K562 (cell line): ENCODE data around the gene CCNYL1. TPM values are rescaled to one million over a fixed set of nuclear protein-coding genes. Genes with fewer than 3 reads are reported as not detected.

Experiments used
- ATAC-seq: fragments of 200-7000 bp; cut with Tn5 transposase; 3 replicates; pipeline ENCODE4 v1.9.1; 2020; ENCODE audit warnings: moderate library complexity
- BruUV-seq: library from RNA; stranded (reverse); fragments of 400-500 nt; replicated peaks from 2 replicates; lab custom pipeline; 2021; lab: Mats Ljungman, UMichigan
- CTCF ChIA-PET: fragments of 300-600 bp; formaldehyde crosslinking; extraction: SDS; loops from one replicate; lab custom pipeline; 2021; ENCODE audit warnings: low intra/inter-chr PET ratio; lab: Yijun Ruan, JAX
- POLR2A ChIA-PET: fragments of 300-600, 350-650 bp; sonication (Branson Sonifier 250); formaldehyde crosslinking; extraction: SDS; loops from one replicate; lab custom pipeline; 2021; ENCODE audit warnings: antibody characterized with exemption, inconsistent platforms; lab: Yijun Ruan, JAX
- DNase-seq, 4 experiments: peaks; one replicate each; pipeline versions ENCODE4 v3.0.0 to v3.0.0-alpha.2; 2011 to 2018; ENCODE audit warnings: low spot score in 3 of 4, mixed read lengths in 3 of 4; ENCODE audit errors: extremely low read depth in 1 of 4
- FAIRE-seq: peaks from 2 replicates; lab custom pipeline; 2011; peaks lifted over from hg19 to GRCh38; lab: Jason Lieb, UNC
- H2AFZ ChIP-seq: 2 replicates; pipeline ENCODE4 v1.6.0; 2011; ENCODE audit warnings: low read depth, low read length, control low read depth, inconsistent platforms
- H3K27ac ChIP-seq: fragments of 200-600 bp; 3 replicates; pipeline ENCODE4 v1.8.0; 2011; ENCODE audit warnings: low read depth, mild to moderate bottlenecking, control low read depth, inconsistent platforms, low read length, moderate library complexity, mixed read lengths; ENCODE audit errors: extremely low read depth
- H3K27me3 ChIP-seq, 2 experiments: fragments of 300-600 bp in 1 of 2; 2 replicates in 1 of 2; 3 replicates in 1 of 2; pipeline versions ENCODE4 v1.6.0 to v1.8.0; 2011; ENCODE audit warnings: inconsistent platforms in 2 of 2, low read length in 2 of 2, mild to moderate bottlenecking in 1 of 2, mixed read lengths in 1 of 2, moderate library complexity in 1 of 2; ENCODE audit not compliant: control insufficient read depth in 2 of 2, insufficient read depth in 2 of 2
- H3K36me3 ChIP-seq: fragments of 300-600 bp; 3 replicates; pipeline ENCODE4 v1.8.0; 2011; ENCODE audit warnings: mild to moderate bottlenecking, low read length, inconsistent platforms; ENCODE audit not compliant: control insufficient read depth, insufficient read depth
- H3K4me1 ChIP-seq, 2 experiments: fragments of 200-600 bp in 1 of 2; replicated peaks in 1 of 2; 2 replicates in 1 of 2; 3 replicates in 1 of 2; pipeline versions ENCODE4 v1.5.1 to v1.8.0; 2011; ENCODE audit warnings: inconsistent platforms in 2 of 2, low read length in 2 of 2, mild to moderate bottlenecking in 1 of 2, mixed read lengths in 1 of 2, moderate library complexity in 1 of 2; ENCODE audit not compliant: control insufficient read depth in 2 of 2, insufficient read depth in 2 of 2
- H3K4me2 ChIP-seq: 2 replicates; pipeline ENCODE4 v1.6.1; 2011; ENCODE audit warnings: low read length, control low read depth, inconsistent platforms, mixed read lengths; ENCODE audit not compliant: insufficient read depth
- H3K4me3 ChIP-seq: fragments of 200-600 bp; sonication (generic), shearing (Covaris generic); 2 replicates; pipeline ENCODE4 v1.5.1; 2016; ENCODE audit warnings: control low read depth, inconsistent platforms
- H3K79me2 ChIP-seq: fragments of 200-600 bp; 3 replicates; pipeline ENCODE4 v1.8.0; 2011; ENCODE audit warnings: low read length, inconsistent platforms; ENCODE audit not compliant: control insufficient read depth, insufficient read depth
- H3K9ac ChIP-seq, 2 experiments: 2 replicates each; pipeline versions ENCODE4 v1.6.0 to v1.6.1; 2011; ENCODE audit warnings: low read depth in 2 of 2, low read length in 2 of 2, control low read depth in 1 of 2, inconsistent platforms in 1 of 2, mild to moderate bottlenecking in 1 of 2, mixed read lengths in 1 of 2; ENCODE audit not compliant: insufficient read depth in 1 of 2
- H3K9me1 ChIP-seq: one replicate; pipeline ENCODE4 v1.6.0; 2011; ENCODE audit warnings: inconsistent platforms, mild to moderate bottlenecking, low read length, moderate library complexity; ENCODE audit not compliant: control insufficient read depth, insufficient read depth
- H3K9me3 ChIP-seq: replicated peaks from 2 replicates; pipeline ENCODE4 v1.5.1; 2011; ENCODE audit warnings: low read depth, low read length, inconsistent platforms; ENCODE audit not compliant: control insufficient read depth, insufficient read depth
- H4K20me1 ChIP-seq: replicated peaks from 2 replicates; pipeline ENCODE4 v1.6.1; 2011; ENCODE audit warnings: low read length, inconsistent platforms, mixed read lengths; ENCODE audit not compliant: control insufficient read depth, insufficient read depth
- HDGF ChIP-seq: fragments of 450-650 bp; IDR thresholded peaks from 2 replicates; pipeline ENCODE4 v1.6.1; 2016
- RBFOX2 ChIP-seq: fragments of 200-400 bp; formaldehyde crosslinking; IDR thresholded peaks from 2 replicates; pipeline ENCODE4 v1.6.1; 2017; ENCODE audit warnings: low read depth, mild to moderate bottlenecking, low read length, moderate library complexity
- ZBTB7A ChIP-seq: IDR thresholded peaks from 2 replicates; pipeline ENCODE4 v1.6.1; 2011; ENCODE audit warnings: low read depth, mild to moderate bottlenecking, low read length, moderate library complexity, borderline replicate concordance; ENCODE audit not compliant: control insufficient read depth
- WGBS: fragments of 100-300 bp; shearing (Covaris generic); methylation state at CpG from one replicate; pipeline ENCODE4 v1.1.6; 2016; ENCODE audit warnings: low coverage, mixed read lengths; ENCODE audit not compliant: insufficient coverage; ENCODE audit errors: missing lambda C conversion rate; 5-methylcytosine and 5-hydroxymethylcytosine counted together
- in situ Hi-C: fragments of 300-500 bp; cut with MboI; formaldehyde crosslinking; loops from 4 replicates; pipeline ENCODE4 v1.15.0; 2018; ENCODE audit warnings: inconsistent platforms, mixed read lengths
- intact Hi-C: fragments of 100-400 bp; cut with micrococcal nuclease; formaldehyde crosslinking; loops from 2 replicates; pipeline ENCODE4 v1.14.2; 2022
- polyA plus RNA-seq, 8 experiments: library from polyadenylated mRNA; depleted of rRNA in 4 of 8; stranded (reverse) in 5 of 8; unstranded in 3 of 8; fragments of >200 nt; fragmentation: Nextera tagmentation in 2 of 8; fragmentation: Illumina TruSeq in 1 of 8; extraction: Ambion mirVana in 2 of 8; extraction: Trizol in 1 of 8; gene quantifications; 2 replicates each; pipeline versions ENCODE4 v1.2.1 to v1.2.3, GENCODE V29; 2011 to 2014; ENCODE audit warnings: inconsistent platforms in 1 of 8, missing spikeins in 1 of 8
- total RNA-seq, 7 experiments: library from RNA; depleted of rRNA in 6 of 7; stranded (reverse); fragments of >200 nt in 6 of 7; fragmentation: Illumina TruSeq in 2 of 7; extraction: Trizol in 2 of 7; gene quantifications; 2 replicates each; pipeline versions ENCODE4 v1.2.1 to v1.2.3, GENCODE V29; 2011 to 2021; ENCODE audit warnings: low replicate concordance in 1 of 7
- TF ChIP-seq, protein P1 (sequence below): fragments of 250-450 bp; sonication (Bioruptor Pico); IDR thresholded peaks from 2 replicates; pipeline ENCODE4 v1.4.0; 2020; ENCODE audit warnings: mild to moderate bottlenecking, moderate library complexity
- TF ChIP-seq, protein P2 (sequence below): fragments of 450-650 bp; IDR thresholded peaks from 2 replicates; pipeline ENCODE4 v1.6.1; 2017; ENCODE audit warnings: antibody characterized with exemption, mild to moderate bottlenecking
- TF ChIP-seq, protein P3 (sequence below): sonication (generic); formaldehyde crosslinking; IDR thresholded peaks from 2 replicates; pipeline ENCODE4 v1.9.0; 2022; ENCODE audit warnings: mild to moderate bottlenecking, missing genetic modification reagents
- TF ChIP-seq, protein P4 (sequence below): sonication (generic); formaldehyde crosslinking; IDR thresholded peaks from 2 replicates; pipeline ENCODE4 v1.8.0; 2022; ENCODE audit warnings: mild to moderate bottlenecking, missing genetic modification reagents

CCNYL1 gene
- total and polyA plus RNA-seq, 9 of the 15 experiments (the other 6 are each of a cell fraction or from before 2014, with no cell fraction given), result 1.9 to 7.5 (median 4.7) TPM

DNA sequence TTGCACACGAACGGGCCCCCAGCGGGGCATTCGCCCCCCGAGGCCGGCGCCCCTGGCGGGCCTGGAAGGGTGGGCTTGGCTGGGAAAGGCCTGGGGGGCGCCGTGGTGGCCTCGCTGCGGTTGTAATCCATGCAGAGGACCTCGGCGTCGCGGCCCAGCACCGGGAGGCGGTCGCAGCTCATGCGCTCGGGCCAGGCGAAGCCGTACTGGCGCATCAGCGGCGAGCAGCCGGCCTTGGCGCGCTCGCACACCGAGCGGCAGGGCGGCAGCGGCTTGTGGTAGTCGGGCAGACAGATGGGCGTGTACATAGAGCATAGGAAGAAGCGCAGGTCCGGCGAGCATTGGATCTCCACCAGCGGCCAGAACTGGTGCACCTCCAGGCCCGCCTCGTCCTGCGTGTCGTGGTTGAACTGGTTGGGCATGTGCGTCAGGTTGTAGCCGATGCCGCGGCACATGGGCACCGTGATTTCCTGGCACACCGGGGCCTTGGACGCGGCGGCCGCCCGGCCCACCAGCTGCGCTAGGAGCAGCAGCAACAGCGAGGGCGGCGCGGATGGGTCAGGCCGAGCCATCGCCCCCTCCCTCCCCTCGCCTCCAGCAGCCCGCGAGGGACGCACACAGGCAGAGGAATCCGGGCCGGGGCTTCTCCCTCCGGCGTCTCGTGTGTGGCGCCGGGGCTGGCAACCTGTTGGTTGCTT is 56.9 kb downstream of the CCNYL1 start:
- Histone ChIP-seq H3K27me3 (no peaks in the 10 kb centered on the region), H3K36me3 (peaks cover 45% of the 10 kb centered on the region), H4K20me1 (peaks cover 1% of the 10 kb centered on the region; the same call in 1 of the 2 replicates), H3K4me1 (peaks cover 29 to 54% of the 10 kb centered on the region in 2 experiments; a peak in 4 of 5 replicates), H3K9me1 (no peaks in the 10 kb centered on the region), H3K9ac (peak overlapping the region; percentile 94 to 99), H3K79me2 (peaks cover 61% of the 10 kb centered on the region), H2AFZ (no peak overlapping the region), H3K9me3 (0 out of 2 replicates have a peak, but pooled peaks cover 2% of the 10 kb centered on the region), H3K4me3 (peak overlapping the region; percentile 87), H3K27ac (peak overlapping the region; percentile 92), H3K4me2 (peak overlapping the region; percentile 87)
- ATAC-seq (no peak), FAIRE-seq (no peak), DNase-seq (peak in 1 of 4 experiments; percentile 22)
- ChIA-PET POLR2A (interaction anchor here (0.7 kb wide), 1 partner anchor 42 kb away, joined by 4 read pairs; no protein-coding TSS in a partner anchor), CTCF (interaction anchor here (0.6 kb wide), 1 partner anchor 23 kb away, joined by 3 read pairs; no protein-coding TSS in a partner anchor)
- BruUV-seq, result no TSS peak
- intact Hi-C loops, result loop anchor here (5.0 kb wide), 2 partner anchors 44 to 204 kb away; no protein-coding TSS in a partner anchor
- 88% methylated on average over 4 of the region's 73 CpGs for WGBS
- in situ Hi-C loops, result no loop called here
- TF ChIP-seq, protein P1, sequence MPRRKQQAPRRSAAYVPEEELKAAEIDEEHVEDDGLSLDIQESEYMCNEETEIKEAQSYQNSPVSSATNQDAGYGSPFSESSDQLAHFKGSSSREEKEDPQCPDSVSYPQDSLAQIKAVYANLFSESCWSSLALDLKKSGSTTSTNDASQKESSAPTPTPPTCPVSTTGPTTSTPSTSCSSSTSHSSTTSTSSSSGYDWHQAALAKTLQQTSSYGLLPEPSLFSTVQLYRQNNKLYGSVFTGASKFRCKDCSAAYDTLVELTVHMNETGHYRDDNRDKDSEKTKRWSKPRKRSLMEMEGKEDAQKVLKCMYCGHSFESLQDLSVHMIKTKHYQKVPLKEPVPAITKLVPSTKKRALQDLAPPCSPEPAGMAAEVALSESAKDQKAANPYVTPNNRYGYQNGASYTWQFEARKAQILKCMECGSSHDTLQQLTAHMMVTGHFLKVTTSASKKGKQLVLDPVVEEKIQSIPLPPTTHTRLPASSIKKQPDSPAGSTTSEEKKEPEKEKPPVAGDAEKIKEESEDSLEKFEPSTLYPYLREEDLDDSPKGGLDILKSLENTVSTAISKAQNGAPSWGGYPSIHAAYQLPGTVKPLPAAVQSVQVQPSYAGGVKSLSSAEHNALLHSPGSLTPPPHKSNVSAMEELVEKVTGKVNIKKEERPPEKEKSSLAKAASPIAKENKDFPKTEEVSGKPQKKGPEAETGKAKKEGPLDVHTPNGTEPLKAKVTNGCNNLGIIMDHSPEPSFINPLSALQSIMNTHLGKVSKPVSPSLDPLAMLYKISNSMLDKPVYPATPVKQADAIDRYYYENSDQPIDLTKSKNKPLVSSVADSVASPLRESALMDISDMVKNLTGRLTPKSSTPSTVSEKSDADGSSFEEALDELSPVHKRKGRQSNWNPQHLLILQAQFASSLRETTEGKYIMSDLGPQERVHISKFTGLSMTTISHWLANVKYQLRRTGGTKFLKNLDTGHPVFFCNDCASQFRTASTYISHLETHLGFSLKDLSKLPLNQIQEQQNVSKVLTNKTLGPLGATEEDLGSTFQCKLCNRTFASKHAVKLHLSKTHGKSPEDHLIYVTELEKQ (CRISPR knock-in tag), result no peak
- peak; percentile 73 for TF ChIP-seq RBFOX2
- TF ChIP-seq, protein P2, sequence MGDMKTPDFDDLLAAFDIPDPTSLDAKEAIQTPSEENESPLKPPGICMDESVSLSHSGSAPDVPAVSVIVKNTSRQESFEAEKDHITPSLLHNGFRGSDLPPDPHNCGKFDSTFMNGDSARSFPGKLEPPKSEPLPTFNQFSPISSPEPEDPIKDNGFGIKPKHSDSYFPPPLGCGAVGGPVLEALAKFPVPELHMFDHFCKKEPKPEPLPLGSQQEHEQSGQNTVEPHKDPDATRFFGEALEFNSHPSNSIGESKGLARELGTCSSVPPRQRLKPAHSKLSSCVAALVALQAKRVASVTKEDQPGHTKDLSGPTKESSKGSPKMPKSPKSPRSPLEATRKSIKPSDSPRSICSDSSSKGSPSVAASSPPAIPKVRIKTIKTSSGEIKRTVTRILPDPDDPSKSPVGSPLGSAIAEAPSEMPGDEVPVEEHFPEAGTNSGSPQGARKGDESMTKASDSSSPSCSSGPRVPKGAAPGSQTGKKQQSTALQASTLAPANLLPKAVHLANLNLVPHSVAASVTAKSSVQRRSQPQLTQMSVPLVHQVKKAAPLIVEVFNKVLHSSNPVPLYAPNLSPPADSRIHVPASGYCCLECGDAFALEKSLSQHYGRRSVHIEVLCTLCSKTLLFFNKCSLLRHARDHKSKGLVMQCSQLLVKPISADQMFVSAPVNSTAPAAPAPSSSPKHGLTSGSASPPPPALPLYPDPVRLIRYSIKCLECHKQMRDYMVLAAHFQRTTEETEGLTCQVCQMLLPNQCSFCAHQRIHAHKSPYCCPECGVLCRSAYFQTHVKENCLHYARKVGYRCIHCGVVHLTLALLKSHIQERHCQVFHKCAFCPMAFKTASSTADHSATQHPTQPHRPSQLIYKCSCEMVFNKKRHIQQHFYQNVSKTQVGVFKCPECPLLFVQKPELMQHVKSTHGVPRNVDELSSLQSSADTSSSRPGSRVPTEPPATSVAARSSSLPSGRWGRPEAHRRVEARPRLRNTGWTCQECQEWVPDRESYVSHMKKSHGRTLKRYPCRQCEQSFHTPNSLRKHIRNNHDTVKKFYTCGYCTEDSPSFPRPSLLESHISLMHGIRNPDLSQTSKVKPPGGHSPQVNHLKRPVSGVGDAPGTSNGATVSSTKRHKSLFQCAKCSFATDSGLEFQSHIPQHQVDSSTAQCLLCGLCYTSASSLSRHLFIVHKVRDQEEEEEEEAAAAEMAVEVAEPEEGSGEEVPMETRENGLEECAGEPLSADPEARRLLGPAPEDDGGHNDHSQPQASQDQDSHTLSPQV, result 0 out of 2 replicates have a peak, but pooled peaks have one; percentile 34
- TF ChIP-seq, protein P3, sequence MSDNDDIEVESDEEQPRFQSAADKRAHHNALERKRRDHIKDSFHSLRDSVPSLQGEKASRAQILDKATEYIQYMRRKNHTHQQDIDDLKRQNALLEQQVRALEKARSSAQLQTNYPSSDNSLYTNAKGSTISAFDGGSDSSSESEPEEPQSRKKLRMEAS, result peak; percentile 32; the same call in 1 of the 2 replicates
- TF ChIP-seq ZBTB7A, result peak; percentile 7; the same call in 1 of the 2 replicates
- no peak for TF ChIP-seq HDGF
- TF ChIP-seq, protein P4, sequence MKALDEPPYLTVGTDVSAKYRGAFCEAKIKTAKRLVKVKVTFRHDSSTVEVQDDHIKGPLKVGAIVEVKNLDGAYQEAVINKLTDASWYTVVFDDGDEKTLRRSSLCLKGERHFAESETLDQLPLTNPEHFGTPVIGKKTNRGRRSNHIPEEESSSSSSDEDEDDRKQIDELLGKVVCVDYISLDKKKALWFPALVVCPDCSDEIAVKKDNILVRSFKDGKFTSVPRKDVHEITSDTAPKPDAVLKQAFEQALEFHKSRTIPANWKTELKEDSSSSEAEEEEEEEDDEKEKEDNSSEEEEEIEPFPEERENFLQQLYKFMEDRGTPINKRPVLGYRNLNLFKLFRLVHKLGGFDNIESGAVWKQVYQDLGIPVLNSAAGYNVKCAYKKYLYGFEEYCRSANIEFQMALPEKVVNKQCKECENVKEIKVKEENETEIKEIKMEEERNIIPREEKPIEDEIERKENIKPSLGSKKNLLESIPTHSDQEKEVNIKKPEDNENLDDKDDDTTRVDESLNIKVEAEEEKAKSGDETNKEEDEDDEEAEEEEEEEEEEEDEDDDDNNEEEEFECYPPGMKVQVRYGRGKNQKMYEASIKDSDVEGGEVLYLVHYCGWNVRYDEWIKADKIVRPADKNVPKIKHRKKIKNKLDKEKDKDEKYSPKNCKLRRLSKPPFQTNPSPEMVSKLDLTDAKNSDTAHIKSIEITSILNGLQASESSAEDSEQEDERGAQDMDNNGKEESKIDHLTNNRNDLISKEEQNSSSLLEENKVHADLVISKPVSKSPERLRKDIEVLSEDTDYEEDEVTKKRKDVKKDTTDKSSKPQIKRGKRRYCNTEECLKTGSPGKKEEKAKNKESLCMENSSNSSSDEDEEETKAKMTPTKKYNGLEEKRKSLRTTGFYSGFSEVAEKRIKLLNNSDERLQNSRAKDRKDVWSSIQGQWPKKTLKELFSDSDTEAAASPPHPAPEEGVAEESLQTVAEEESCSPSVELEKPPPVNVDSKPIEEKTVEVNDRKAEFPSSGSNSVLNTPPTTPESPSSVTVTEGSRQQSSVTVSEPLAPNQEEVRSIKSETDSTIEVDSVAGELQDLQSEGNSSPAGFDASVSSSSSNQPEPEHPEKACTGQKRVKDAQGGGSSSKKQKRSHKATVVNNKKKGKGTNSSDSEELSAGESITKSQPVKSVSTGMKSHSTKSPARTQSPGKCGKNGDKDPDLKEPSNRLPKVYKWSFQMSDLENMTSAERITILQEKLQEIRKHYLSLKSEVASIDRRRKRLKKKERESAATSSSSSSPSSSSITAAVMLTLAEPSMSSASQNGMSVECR (CRISPR knock-in tag), result 0 out of 2 replicates have a peak, but pooled peaks have one; percentile 35
